ENCODE measurements around the gene ADGRV1.
"Not testable (repeated sequence)": the region's sequence is repeated elsewhere in the genome, so short reads cannot be mapped to it uniquely, and the experiment has no call there.

ADGRV1 gene

GRCh38 chr5:90843443-90843842, 284.8 kb downstream of the ADGRV1 start:
- DNase-seq = no peak

DNA sequence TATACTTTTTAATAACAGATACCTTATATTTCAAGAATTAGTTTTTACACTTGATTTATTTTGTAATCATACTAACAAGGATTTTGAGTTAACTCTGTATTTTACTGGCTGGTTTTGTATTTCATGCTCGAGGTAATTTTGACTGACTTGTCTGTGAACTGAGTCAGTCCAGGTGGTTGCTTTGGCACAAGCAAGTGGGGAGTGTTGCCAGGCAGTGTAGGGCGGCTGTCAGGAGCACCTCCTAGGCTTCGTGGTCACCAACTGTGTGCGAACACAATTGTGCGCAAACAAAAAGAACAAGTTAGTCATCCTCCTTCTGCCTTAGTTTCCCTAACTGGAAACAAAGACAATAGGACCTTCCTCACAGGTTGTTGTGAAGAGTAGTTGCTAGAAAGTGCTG, 286.3 kb downstream of the ADGRV1 start:
- no peak for DNase-seq

GRCh38 chr5:90845723-90846554, 287.3 kb downstream of the ADGRV1 start:
- DNase-seq = no peak

GRCh38 chr5:90847606-90848005, 289.0 kb downstream of the ADGRV1 start:
- DNase-seq = not testable (repeated sequence)

GRCh38 chr5:90849939-90850338, 291.3 kb downstream of the ADGRV1 start:
- no peak for DNase-seq

DNA sequence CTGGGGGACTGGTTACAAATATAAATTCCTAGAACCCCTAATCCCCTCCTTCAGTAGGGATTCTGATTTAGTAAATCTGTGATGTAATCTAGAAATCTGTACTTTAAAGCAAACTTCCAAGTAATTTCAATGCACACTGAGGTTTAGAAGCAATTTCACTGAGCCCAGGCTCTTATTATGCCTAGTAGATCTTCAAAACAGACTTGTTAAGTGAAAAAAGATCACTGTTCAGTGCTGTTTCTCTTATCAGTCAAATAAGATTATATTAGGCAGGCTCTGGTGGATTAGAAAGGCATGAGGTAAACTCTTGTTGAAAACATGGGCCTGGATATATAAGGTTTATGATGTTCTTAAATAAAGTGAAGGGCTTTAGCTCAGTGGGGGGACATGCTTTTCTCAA, 293.9 kb downstream of the ADGRV1 start:
- DNase-seq = no peak

GRCh38 chr5:90853750-90854149, 295.2 kb downstream of the ADGRV1 start:
- DNase-seq = no peak

GRCh38 chr5:90854169-90854568, 295.6 kb downstream of the ADGRV1 start:
- DNase-seq = no peak

GRCh38 chr5:90855296-90856010, 296.9 kb downstream of the ADGRV1 start:
- DNase-seq = no peak

GRCh38 chr5:90861843-90862586, 303.4 kb downstream of the ADGRV1 start:
- DNase-seq = no peak

DNA sequence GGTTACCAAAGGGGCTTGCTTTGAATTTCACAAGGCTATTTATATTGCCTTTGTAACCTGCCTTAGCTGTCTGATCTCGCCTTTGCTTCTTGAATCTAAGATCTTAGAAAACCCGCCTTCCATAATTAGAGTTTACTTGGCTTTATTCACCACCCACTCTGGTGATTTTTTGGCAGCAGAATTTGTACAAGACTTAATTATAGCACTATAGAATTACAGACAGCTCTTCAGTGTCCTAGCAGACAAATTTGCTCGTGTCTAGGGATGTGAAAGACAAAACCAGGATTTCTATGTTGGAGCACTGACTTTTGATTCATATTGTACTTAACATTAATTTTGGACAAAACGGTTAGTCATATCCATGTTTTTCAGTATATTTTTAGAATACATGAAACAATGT, 306.6 kb downstream of the ADGRV1 start:
- no peak for DNase-seq

- no peak for DNase-seq
These were observed 307.7 kb downstream of the ADGRV1 start for GRCh38 chr5:90866333-90866732.

DNA sequence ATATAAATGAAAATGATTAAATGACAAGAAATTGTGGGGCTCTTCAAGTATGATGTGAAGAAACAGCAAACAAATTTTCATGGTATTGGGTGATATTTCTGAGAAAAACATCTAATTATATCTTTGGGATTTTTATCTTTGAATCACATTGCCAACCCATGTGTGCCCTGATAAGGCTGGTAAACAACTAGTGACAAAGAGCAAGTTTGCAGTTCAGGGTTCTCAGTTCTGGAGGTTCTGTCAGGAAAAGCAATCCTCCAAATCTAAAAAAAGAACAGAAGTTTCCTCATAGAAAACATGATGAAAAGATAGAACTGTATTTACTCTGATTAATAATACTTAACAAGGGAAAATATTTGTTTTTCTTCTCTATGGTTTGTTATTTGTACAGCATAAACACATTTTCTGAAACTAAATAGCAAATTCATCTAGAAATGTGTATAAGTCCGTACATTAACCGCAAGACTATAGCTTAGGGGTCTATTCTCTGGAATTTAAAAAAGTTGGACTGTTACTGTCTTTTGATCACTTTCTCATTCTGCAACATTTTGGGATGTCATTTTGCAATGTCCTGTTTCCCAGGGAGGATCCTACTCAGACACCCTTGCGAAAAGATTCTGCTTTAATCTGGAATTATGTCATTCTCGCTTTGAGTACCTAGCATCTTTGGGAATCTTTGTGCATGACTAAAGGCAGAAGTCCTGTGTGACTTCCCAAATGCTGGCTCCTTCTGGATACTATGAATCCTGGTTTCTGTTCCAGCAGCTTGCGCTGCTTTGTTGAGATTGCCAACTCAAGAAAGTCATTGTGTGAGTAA, 308.5 kb downstream of the ADGRV1 start:
- DNase-seq = no peak

GRCh38 chr5:90868799-90869198, 310.2 kb downstream of the ADGRV1 start:
- DNase-seq = no peak

- DNase-seq = no peak
These were observed 312.9 kb downstream of the ADGRV1 start for GRCh38 chr5:90871391-90871991.

GRCh38 chr5:90873033-90873517, 314.5 kb downstream of the ADGRV1 start:
- no peak for DNase-seq

DNA sequence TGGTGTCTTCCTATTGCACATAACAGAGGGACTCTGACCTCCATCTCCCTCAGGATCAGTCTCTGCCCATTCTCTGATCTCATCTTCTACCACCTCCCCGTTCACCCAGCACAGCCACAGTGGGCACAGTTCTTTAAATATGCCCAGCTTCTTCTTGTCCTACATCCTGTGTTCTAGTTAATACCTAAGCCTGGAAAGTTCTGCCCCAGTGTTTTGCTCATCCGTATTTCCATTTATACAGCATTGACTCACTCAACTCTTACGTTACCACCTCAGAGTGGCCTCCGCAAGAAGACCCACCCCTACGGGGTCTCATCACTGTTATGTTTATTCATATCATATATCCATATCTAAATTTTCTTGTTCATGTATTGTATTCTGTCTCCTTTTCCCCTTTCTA, 315.5 kb downstream of the ADGRV1 start:
- DNase-seq = no peak

DNA sequence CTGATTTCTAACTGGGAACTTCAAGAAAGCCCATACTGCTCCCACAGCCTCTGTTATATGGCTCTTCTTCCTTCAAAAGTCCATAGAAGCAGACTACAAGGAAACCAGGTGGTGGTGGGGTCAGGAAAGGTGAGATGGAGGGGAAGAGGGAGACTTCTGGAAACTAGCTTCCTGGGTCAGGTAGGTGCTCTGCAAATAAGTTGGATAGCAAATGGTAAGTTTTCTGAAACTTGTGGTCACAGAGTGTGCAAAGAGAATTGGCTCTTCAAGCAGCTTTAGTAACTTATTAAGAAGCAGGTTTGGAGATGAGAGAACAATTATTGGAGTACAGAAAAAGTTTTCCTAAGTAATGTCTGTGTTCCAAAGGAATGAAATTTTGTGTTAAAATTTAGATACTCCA, 316.9 kb downstream of the ADGRV1 start:
- DNase-seq = no peak

DNA sequence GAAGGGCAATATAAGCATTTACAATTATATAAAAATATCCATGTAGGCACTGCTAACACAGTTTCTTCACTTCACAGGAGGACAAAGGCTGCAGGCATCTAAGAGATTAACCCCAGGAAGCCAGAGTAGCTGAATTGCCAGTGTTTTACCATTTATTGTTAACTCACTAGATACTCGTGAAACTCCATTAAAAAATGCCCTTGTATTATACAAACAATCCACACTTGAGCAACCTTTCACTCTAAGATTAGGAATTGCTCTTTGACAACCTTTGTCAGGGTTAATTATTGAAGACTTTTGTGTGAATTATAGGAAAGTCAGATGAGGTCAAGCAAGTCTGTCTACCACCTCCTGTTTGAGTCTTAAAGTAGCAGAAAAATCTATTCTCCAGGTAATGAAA, 317.8 kb downstream of the ADGRV1 start:
- DNase-seq = no peak

DNA sequence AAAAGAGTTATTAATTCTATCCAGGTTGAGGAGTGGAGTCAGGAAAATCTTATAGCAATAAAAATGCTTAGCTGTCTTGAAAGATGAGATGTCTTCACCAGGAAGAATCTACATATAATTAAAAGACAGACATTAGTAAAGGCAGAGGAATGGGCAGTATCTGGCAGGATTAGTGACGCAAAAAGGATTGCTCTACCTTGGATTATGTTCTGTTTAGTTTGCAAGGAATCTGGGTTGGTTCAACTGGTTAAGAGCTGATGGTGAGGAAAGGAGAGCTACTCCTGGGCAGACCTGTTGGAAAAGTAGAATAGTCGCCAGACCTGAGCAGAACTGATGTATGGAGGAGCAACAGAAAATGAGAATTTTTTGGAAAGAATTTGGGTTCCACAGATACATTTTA, 318.5 kb downstream of the ADGRV1 start:
- no peak for DNase-seq

DNA sequence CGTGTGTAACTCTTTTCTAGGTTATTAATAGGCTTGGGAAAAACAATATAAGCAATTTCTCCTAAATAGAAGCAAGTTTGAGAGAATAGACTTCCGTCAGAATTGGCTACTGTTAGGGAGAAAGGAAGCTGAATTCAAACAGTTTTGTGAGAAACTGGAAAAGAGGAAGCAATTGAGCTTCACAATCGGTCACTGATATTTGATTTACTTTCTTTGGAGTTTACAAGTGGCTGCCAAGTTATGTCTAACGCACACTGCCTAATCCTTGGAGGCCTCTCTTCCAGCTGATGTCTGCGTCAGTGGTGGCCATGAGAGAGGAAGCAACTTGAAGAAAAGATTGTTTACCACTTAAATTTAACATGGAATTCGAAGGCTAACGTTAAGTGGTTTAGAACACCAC, 319.5 kb downstream of the ADGRV1 start:
- DNase-seq = no peak

DNA sequence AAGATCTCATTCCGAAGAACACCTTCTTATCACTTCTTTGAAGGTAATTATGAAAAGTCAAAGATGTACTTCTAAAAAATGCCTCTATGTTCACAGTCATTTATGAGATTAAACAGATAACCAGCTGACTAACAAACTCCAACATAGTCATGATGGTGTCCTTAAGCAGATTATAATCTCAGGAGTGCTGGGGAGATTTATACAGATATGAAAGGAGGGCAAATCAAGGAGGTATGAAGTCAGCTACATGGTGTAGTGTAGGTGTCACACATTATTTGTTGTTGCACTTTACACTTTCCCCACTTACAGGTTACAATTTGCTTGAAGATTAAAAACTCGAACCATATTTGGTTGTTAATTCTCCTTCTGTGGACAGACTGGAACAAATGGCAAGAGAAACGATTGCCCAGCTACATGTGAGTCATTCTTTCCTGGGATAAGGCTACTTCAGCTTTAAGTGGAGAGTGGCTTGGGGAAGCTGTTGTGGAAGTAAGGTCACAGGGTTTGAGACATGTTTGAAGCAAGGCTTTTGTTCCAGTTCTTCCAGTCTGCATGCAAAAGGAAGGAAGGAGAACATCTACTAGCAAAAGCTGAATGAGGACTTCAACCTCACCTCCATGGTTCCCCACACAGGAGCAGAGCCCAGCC, 320.1 kb downstream of the ADGRV1 start:
- DNase-seq = no peak
